Stimulated activated CD8-positive, alpha-beta memory T cell treated with anti-CD3 and anti-CD28 coated beads, Interleukin-12 subunit alpha, Interleukin-12 subunit beta, amount 100 ng/mL, for 24 hours (primary cell): Measurements from ENCODE around the gene PRADC1.
"Not testable (repeated sequence)": the region's sequence is repeated elsewhere in the genome, so short reads cannot be mapped to it uniquely, and the experiment has no call there.

Experiments
- DNase-seq: peaks from one replicate; pipeline ENCODE4 v3.0.0-alpha.2; 2020; ENCODE audit errors: extremely low read depth

The PRADC1 gene

GRCh38 chr2:73202156-73203054 lies 30.6 kb downstream of the PRADC1 start, which contains the start of gene NOTO:
Gene NOTO (plus strand): TSS chr2:73202574. CDS start chr2:73202667, 93 bp downstream.
- no peak for DNase-seq

- not testable (repeated sequence) for DNase-seq
Observed at GRCh38 chr2:73200281-73200680, 32.8 kb downstream of the PRADC1 start.

- no peak for DNase-seq
Observed at GRCh38 chr2:73197579-73197978, 35.5 kb downstream of the PRADC1 start.

GRCh38 chr2:73187549-73187948 lies 45.5 kb downstream of the PRADC1 start:
- DNase-seq: no peak

GRCh38 chr2:73185965-73186364 lies 47.1 kb downstream of the PRADC1 start:
- DNase-seq: no peak
